ENCODE data around the gene MCRIP2.

The MCRIP2 gene

DNA sequence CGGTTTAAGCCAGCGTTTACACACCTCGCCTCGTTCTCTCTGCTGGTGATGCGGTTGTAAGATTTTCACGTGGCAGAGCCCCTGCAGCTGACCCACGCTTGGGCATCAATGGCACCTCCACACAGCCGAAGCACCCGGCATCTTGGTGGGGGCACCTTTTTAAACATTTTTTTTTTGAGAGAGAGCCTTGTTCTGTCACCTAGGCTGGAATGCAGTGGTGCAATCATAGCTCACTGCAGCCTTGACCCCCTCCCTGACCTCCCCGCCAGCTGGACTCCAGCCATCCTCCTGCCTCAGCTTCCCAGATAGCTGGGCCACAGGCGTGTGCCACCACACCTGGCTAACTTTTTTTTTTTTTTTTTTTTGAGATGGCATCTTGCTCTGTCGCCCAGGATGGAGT lies 12.4 kb downstream of the MCRIP2 start:
- Mint-ChIP-seq H3K4me3 (peak overlapping the region in 2 of 3 experiments; percentile 37 to 48), H3K4me1 (no peaks in the 10 kb centered on the region), H3K36me3 (ENCODE audit: low read depth) (no peaks in the 10 kb centered on the region), H3K9me3 (no peaks in the 10 kb centered on the region), H3K27me3 (ENCODE audit: low read depth) (no peaks in the 10 kb centered on the region), H3K27ac (no peak overlapping the region)
- no peak for TF ChIP-seq CTCF (IDR thresholded peaks at IDR 0.05; ENCODE audit: unreplicated experiment in 3 of 3)

DNA sequence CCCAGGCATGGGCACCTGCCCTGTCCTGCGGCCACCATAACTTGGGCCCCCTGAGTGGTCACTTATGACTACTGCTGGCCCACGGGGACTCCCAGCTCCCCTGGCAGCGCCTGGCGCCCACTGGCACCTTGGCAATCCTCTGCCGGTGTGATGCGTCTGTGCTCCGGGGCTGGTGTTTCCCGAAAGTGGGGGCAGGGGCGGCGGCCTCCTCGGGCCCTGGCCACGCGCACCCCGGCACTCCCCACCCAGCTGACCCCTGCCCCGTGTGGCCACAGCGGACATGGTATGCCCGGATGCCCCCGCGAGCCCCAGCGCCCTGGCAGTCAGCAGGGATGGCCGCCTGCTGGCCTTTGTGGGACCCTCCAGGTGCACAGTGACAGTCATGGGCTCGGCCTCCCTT lies 15.9 kb downstream of the MCRIP2 start:
- no peaks in the 10 kb centered on the region for H3K27me3 Mint-ChIP-seq (ENCODE audit: low read depth)
- no peak overlapping the region for H3K4me3 Mint-ChIP-seq
- H3K27ac Mint-ChIP-seq: no peak overlapping the region
- no peaks in the 10 kb centered on the region for H3K4me1 Mint-ChIP-seq
- no peaks in the 10 kb centered on the region for H3K9me3 Mint-ChIP-seq
- no peak for TF ChIP-seq CTCF (IDR thresholded peaks at IDR 0.05; ENCODE audit: unreplicated experiment in 3 of 3)
- H3K36me3 Mint-ChIP-seq (ENCODE audit: low read depth): no peaks in the 10 kb centered on the region

DNA sequence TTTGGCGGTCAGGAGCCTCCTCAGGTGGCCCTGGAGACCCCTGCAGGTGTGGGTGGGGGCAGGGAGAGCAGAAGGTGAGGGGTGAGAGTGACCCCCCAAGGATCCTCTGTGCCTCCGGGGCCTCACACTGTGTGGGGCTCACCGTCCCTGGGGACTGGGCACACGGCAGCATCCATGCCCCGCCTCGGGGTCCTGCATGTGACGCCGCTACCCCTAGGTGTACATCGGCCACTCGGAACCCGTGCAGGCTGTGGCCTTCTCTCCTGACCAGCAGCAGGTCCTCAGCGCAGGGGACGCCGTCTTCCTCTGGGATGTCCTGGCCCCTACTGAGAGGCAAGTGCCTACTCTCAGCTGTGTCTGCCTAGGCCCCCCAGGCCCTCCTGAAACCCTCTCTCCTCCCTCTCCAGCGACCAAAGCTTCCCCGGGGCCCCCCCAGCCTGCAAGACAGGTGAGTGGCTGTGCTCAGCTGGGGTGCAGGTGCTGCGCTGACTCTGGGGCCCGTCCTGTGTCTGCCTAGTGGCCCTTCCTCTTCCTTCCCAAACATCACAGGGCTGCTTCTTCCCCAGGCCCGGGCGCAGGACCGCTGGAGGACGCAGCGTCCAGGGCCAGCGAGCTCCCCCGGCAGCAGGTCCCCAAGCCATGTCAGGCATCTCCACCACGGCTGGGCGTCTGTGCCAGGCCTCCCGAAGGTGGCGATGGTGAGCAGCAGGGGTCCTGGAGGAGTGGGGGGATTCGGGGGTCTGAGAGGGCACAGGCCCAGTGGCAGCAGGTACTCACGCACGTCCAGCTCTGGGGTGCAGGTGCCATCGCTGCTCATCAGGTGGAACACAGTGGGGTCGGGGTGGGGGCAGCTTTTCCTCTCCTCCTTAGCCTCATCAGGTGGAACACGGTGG lies 17.3 kb downstream of the MCRIP2 start:
- no peak for TF ChIP-seq CTCF (IDR thresholded peaks at IDR 0.05; ENCODE audit: unreplicated experiment in 3 of 3)
- Mint-ChIP-seq H3K36me3 (ENCODE audit: low read depth) (no peaks in the 10 kb centered on the region), H3K4me3 (no peak overlapping the region), H3K4me1 (no peaks in the 10 kb centered on the region), H3K27ac (no peak overlapping the region), H3K27me3 (ENCODE audit: low read depth) (no peaks in the 10 kb centered on the region), H3K9me3 (no peaks in the 10 kb centered on the region)

GRCh38 chr16:659618-660017 lies 18.0 kb downstream of the MCRIP2 start:
- no peaks in the 10 kb centered on the region for H3K4me1 Mint-ChIP-seq
- TF ChIP-seq CTCF (IDR thresholded peaks at IDR 0.05; ENCODE audit: unreplicated experiment in 3 of 3): no peak
- H3K27me3 Mint-ChIP-seq (ENCODE audit: low read depth): no peaks in the 10 kb centered on the region
- H3K4me3 Mint-ChIP-seq: no peak overlapping the region
- H3K36me3 Mint-ChIP-seq (ENCODE audit: low read depth): no peaks in the 10 kb centered on the region
- H3K9me3 Mint-ChIP-seq: no peaks in the 10 kb centered on the region
- H3K27ac Mint-ChIP-seq: no peak overlapping the region

DNA sequence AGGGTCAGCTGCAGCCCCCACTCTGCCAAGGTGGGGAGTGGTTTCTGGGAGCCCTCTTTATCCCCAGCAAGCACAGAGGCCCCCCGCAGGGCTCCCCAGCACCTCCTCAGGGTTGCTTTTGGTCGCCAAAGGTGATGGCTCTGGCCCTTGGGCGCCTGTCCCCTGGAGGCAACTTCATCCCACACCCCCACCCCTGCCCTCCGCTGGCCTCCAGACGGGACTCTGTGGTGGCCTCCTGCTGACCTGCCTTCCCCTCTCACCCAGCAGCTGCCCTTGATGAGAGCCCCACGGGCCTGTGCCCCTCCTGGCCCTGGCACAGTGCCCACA lies 18.5 kb downstream of the MCRIP2 start:
- no peaks in the 10 kb centered on the region for H3K9me3 Mint-ChIP-seq
- H3K4me1 Mint-ChIP-seq: no peaks in the 10 kb centered on the region
- H3K27me3 Mint-ChIP-seq (ENCODE audit: low read depth): no peaks in the 10 kb centered on the region
- H3K27ac Mint-ChIP-seq: no peak overlapping the region
- no peak for TF ChIP-seq CTCF (IDR thresholded peaks at IDR 0.05; ENCODE audit: unreplicated experiment in 3 of 3)
- H3K36me3 Mint-ChIP-seq (ENCODE audit: low read depth): no peaks in the 10 kb centered on the region
- H3K4me3 Mint-ChIP-seq: no peak overlapping the region

Measured in nephron (organoid).